Endothelial cell (in vitro differentiated cells): ENCODE measurements around the gene TRPT1. TPM values are rescaled to one million over a fixed set of nuclear protein-coding genes. Genes with fewer than 3 reads are reported as not detected.

Source experiments
- DNase-seq: peaks from one replicate; pipeline ENCODE4 v3.0.0; 2021; ENCODE audit warnings: low spot score
- H3K27ac Mint-ChIP-seq: one replicate; pipeline ENCODE4 v1.8.0; 2021; ENCODE audit warnings: mixed read lengths, inconsistent platforms; ENCODE audit not compliant: unreplicated experiment
- H3K27me3 Mint-ChIP-seq: one replicate; pipeline ENCODE4 v1.8.0; 2021; ENCODE audit warnings: mild to moderate bottlenecking, moderate library complexity, mixed read lengths, inconsistent platforms; ENCODE audit not compliant: unreplicated experiment
- H3K36me3 Mint-ChIP-seq: one replicate; pipeline ENCODE4 v1.8.0; 2021; ENCODE audit warnings: mild to moderate bottlenecking, low read depth, mixed read lengths, inconsistent platforms; ENCODE audit not compliant: unreplicated experiment
- H3K4me1 Mint-ChIP-seq: one replicate; pipeline ENCODE4 v1.8.0; 2021; ENCODE audit warnings: mild to moderate bottlenecking, mixed read lengths, inconsistent platforms; ENCODE audit not compliant: unreplicated experiment
- H3K4me3 Mint-ChIP-seq: one replicate; pipeline ENCODE4 v1.8.0; 2021; ENCODE audit warnings: mild to moderate bottlenecking, mixed read lengths, inconsistent platforms; ENCODE audit not compliant: unreplicated experiment
- H3K9me3 Mint-ChIP-seq: one replicate; pipeline ENCODE4 v1.8.0; 2021; ENCODE audit warnings: mixed read lengths, inconsistent platforms; ENCODE audit not compliant: unreplicated experiment
- total RNA-seq: library from RNA; stranded (reverse); fragmentation: NEBNext Ultra II Directional; extraction: Animal tissue kit (Norgen Biotek cat#: 25700); gene quantifications from one replicate; pipeline ENCODE4 v1.2.1, GENCODE V29; 2021; ENCODE audit not compliant: unreplicated experiment
- TF ChIP-seq, protein P1 (sequence below): fragments of 200-600 bp; sonication (generic); IDR thresholded peaks from one replicate; pipeline ENCODE4 v1.5.0; 2021; ENCODE audit warnings: antibody characterized with exemption; ENCODE audit not compliant: unreplicated experiment

TRPT1 gene
- total RNA-seq, 1 donor from 2014 or later = 23.2 TPM

DNA sequence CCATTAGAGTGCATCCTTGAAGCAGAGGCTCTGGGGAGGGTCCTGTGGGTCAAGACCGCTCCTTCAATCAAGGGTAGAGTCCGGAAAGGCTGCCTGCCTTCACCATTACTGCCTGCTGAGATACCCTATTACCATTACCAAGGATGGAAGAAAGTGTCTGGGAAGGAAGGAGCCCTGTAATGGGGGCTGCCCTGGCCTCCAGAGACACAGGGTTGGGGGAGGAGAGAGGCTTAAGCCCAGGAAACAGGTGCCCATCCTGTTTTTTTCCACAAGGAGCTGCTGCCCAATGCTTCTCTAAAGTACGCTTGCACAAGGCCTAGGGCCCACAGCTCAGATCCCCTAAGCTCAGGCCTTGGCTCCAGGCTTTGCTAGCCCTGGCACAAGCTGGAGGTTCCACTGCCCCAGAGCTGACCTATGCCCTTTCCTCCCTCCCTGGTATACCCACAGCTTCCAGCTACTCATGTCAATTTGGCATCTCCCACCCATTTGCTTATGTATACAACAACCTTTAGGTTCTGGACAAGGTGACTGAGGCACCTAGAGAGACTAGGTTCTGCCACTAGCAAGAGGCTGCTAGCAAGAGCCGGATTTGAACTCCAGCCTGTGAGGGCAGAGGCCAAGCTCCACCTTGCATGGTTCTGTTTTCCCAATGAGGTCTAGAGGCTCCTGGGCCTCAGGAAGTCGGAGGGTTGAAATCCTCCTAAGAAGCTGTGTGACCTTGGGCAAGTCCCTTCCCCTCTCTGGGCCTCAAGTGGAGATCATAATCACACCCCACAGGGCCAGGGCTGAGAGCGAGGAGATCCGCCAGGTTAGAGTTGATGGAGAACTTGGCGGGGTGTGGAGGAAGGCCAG, 23.8 kb upstream of the TRPT1 start:
- Mint-ChIP-seq H3K36me3 (peaks cover 4% of the 10 kb centered on the region), H3K4me3 (peak overlapping the region; percentile 69), H3K4me1 (peaks cover 32% of the 10 kb centered on the region), H3K27ac (peak overlapping the region; percentile 57), H3K9me3 (no peaks in the 10 kb centered on the region), H3K27me3 (peaks cover 10% of the 10 kb centered on the region)
- DNase-seq = no peak
- TF ChIP-seq, protein P1, sequence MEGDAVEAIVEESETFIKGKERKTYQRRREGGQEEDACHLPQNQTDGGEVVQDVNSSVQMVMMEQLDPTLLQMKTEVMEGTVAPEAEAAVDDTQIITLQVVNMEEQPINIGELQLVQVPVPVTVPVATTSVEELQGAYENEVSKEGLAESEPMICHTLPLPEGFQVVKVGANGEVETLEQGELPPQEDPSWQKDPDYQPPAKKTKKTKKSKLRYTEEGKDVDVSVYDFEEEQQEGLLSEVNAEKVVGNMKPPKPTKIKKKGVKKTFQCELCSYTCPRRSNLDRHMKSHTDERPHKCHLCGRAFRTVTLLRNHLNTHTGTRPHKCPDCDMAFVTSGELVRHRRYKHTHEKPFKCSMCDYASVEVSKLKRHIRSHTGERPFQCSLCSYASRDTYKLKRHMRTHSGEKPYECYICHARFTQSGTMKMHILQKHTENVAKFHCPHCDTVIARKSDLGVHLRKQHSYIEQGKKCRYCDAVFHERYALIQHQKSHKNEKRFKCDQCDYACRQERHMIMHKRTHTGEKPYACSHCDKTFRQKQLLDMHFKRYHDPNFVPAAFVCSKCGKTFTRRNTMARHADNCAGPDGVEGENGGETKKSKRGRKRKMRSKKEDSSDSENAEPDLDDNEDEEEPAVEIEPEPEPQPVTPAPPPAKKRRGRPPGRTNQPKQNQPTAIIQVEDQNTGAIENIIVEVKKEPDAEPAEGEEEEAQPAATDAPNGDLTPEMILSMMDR = no peak

DNA sequence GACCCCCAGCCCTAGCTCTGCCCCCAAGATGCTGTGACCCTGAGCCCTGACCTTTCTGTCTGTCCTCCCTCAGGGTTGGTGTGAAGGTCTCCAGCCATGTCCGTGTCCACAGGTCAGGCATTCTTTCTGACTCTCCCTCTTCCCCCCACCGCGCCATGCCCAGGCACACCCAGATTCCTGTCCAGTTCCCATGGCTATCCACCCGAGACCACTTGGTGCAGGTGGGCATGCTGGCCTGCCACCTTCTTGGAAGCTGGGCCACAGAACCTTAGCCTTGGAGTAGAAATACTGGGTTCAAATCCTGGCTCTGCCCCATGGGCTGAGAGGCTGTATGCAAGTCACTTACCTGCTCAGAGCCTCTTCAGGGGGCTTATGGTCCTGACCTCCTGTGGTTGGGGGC, 23.1 kb upstream of the TRPT1 start:
- no peak for DNase-seq
- Mint-ChIP-seq H3K4me3 (no peak overlapping the region), H3K9me3 (no peaks in the 10 kb centered on the region), H3K36me3 (peaks cover 4% of the 10 kb centered on the region), H3K4me1 (peaks cover 31% of the 10 kb centered on the region), H3K27ac (peak overlapping the region; percentile 36), H3K27me3 (peaks cover 10% of the 10 kb centered on the region)
- TF ChIP-seq, protein P1 = no peak

DNA sequence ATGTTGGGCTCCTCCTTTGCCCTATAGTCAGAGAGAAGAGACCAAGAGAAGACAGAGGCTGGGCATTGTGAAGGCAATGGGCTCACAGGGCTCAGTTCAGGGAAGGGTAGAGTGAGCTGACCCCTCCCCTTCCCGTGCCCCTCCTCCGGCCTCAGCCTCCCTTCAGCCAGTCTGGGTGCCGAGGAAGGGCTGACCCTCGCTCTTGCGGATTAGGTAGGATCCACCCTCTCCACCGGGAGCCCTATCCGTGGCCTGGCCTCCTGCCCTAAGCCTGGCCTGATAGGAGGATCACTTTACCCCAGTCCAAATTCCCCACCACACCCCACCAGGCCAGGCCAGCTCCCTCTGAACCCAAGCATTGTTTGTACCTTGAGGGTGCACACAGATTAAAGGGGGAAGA, 22.6 kb upstream of the TRPT1 start:
- peaks cover 6% of the 10 kb centered on the region for H3K27me3 Mint-ChIP-seq
- peaks cover 7% of the 10 kb centered on the region for H3K36me3 Mint-ChIP-seq
- H3K9me3 Mint-ChIP-seq = no peaks in the 10 kb centered on the region
- peak overlapping the region; percentile 86 for H3K4me3 Mint-ChIP-seq
- TF ChIP-seq, protein P1 = no peak
- H3K27ac Mint-ChIP-seq = peak overlapping the region; percentile 36
- peaks cover 26% of the 10 kb centered on the region for H3K4me1 Mint-ChIP-seq
- DNase-seq = no peak

DNA sequence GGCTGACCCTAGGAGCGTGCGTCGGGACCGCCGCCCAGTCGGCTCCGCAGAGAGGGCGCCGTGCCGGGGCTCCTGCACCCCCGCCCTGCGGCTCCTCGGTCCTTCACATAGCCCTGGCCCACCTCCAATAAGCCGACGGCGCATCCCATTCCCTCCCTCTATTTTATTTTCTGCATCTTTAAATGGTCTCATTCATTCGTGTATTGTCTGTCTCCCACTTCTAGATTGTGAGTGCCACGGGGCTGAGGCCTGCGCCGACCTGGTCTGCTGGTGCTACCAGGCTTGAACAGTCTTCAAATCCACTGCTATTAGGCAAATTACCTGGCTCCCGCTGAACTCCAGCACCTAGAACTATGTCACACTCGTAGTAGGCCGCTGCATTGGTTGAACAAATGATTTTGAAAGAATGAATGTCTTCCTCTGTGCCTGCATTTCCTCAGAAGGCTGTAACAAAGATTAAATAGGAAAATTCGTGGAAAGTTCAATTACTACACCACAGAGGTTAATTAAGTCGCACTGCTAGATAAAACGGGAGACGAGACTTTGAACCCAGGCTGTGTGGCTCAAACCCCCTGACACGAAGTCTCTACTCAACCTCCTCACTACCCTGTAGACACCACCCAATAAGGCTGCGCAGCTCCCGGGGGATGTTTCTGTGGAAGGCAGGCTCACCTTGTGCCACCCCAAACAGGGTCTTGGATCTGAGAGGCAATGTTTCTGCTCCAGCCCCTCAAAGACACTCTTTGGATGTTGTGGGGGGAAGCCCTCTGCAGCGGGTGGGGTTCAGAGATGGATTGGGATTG, 21.9 kb upstream of the TRPT1 start:
- TF ChIP-seq, protein P1 = no peak
- peak overlapping the region; percentile 85 for H3K27ac Mint-ChIP-seq
- H3K9me3 Mint-ChIP-seq = no peaks in the 10 kb centered on the region
- H3K4me1 Mint-ChIP-seq = peaks cover 26% of the 10 kb centered on the region
- H3K4me3 Mint-ChIP-seq = peak overlapping the region; percentile 86
- peaks cover 7% of the 10 kb centered on the region for H3K27me3 Mint-ChIP-seq
- DNase-seq = no peak
- H3K36me3 Mint-ChIP-seq = peaks cover 11% of the 10 kb centered on the region
